ENCODE results near the gene CUL3. TPM values are rescaled to one million over a fixed set of nuclear protein-coding genes. Genes with fewer than 3 reads are reported as not detected.

Gene CUL3
- total RNA-seq, 1 experiment from 2014 or later: 86.2 TPM

DNA sequence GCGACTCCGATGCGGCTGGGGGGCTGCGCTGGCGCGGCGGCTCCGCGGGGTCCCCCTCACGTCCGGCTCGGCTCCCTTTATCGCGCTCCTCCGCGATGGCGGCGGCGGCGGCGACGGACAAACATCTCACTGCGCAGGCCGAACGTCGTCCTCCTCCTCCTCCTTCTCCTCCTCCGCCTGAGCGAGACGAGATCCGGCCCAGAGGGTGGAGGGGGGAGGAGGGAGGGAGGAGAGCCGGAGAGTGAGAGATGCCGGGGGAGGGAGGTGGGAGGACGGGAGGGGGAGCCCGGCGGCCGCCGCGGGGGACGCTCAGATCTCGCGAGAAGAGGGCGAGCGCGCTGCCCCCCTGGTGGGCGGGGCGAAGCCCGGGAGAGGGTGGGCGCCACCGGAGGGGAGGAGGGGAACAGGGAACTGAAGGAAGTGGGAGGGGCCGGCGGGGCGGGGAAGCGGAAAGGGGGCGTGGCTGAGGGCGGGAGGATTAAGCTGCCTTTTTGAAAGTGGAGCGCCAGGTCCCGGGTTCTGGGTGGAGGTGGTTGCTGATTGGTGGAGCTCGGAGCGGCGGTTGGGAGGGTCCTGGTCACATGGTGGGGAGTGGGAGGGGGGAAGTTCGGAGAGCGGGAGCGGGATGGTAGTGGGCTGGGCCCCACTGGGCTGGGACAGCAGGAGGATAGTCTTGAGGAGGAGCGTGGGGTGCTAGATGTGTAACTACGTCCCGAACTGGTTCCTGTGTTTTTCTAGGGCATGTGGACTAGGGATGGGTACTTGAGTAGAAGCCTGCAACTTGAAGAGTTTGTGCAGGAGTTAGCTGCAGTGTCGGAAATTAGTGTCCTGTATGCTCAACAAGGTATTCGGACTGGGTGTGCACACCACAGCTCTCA lies at the start of gene CUL3 (continued):
- TF ChIP-seq, protein P1, sequence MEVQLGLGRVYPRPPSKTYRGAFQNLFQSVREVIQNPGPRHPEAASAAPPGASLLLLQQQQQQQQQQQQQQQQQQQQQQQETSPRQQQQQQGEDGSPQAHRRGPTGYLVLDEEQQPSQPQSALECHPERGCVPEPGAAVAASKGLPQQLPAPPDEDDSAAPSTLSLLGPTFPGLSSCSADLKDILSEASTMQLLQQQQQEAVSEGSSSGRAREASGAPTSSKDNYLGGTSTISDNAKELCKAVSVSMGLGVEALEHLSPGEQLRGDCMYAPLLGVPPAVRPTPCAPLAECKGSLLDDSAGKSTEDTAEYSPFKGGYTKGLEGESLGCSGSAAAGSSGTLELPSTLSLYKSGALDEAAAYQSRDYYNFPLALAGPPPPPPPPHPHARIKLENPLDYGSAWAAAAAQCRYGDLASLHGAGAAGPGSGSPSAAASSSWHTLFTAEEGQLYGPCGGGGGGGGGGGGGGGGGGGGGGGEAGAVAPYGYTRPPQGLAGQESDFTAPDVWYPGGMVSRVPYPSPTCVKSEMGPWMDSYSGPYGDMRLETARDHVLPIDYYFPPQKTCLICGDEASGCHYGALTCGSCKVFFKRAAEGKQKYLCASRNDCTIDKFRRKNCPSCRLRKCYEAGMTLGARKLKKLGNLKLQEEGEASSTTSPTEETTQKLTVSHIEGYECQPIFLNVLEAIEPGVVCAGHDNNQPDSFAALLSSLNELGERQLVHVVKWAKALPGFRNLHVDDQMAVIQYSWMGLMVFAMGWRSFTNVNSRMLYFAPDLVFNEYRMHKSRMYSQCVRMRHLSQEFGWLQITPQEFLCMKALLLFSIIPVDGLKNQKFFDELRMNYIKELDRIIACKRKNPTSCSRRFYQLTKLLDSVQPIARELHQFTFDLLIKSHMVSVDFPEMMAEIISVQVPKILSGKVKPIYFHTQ (CRISPR knock-in tag; IDR thresholded peaks at IDR 0.05): no peak
- TF ChIP-seq NFATC4 (CRISPR knock-in tag; IDR thresholded peaks at IDR 0.05) (no peak), IRF2 (CRISPR knock-in tag; IDR thresholded peaks at IDR 0.05; ENCODE audit: borderline replicate concordance, low read depth) (no peak), FOXK1 (CRISPR knock-in tag; IDR thresholded peaks at IDR 0.05) (no peak; the same call in 1 of the 2 replicates), SMAD3 (CRISPR knock-in tag; IDR thresholded peaks at IDR 0.05; ENCODE audit: borderline replicate concordance) (0 out of 2 replicates have a peak, but pooled peaks have one; percentile 21), SMAD4 (CRISPR knock-in tag; IDR thresholded peaks at IDR 0.05) (no peak), TCF7 (CRISPR knock-in tag; IDR thresholded peaks at IDR 0.05; ENCODE audit: low read depth) (no peak), ZNF416 (CRISPR knock-in tag; IDR thresholded peaks at IDR 0.05) (no peak), ZNF317 (CRISPR knock-in tag; IDR thresholded peaks at IDR 0.05; ENCODE audit: borderline replicate concordance, low read depth) (no peak), KAT7 (CRISPR knock-in tag; IDR thresholded peaks at IDR 0.05; ENCODE audit: borderline replicate concordance) (0 out of 2 replicates have a peak, but pooled peaks have one; percentile 80)
- TF ChIP-seq, protein P2, sequence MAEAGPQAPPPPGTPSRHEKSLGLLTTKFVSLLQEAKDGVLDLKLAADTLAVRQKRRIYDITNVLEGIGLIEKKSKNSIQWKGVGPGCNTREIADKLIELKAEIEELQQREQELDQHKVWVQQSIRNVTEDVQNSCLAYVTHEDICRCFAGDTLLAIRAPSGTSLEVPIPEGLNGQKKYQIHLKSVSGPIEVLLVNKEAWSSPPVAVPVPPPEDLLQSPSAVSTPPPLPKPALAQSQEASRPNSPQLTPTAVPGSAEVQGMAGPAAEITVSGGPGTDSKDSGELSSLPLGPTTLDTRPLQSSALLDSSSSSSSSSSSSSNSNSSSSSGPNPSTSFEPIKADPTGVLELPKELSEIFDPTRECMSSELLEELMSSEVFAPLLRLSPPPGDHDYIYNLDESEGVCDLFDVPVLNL (CRISPR knock-in tag; IDR thresholded peaks at IDR 0.05; ENCODE audit: borderline replicate concordance, low read depth): no peak

DNA sequence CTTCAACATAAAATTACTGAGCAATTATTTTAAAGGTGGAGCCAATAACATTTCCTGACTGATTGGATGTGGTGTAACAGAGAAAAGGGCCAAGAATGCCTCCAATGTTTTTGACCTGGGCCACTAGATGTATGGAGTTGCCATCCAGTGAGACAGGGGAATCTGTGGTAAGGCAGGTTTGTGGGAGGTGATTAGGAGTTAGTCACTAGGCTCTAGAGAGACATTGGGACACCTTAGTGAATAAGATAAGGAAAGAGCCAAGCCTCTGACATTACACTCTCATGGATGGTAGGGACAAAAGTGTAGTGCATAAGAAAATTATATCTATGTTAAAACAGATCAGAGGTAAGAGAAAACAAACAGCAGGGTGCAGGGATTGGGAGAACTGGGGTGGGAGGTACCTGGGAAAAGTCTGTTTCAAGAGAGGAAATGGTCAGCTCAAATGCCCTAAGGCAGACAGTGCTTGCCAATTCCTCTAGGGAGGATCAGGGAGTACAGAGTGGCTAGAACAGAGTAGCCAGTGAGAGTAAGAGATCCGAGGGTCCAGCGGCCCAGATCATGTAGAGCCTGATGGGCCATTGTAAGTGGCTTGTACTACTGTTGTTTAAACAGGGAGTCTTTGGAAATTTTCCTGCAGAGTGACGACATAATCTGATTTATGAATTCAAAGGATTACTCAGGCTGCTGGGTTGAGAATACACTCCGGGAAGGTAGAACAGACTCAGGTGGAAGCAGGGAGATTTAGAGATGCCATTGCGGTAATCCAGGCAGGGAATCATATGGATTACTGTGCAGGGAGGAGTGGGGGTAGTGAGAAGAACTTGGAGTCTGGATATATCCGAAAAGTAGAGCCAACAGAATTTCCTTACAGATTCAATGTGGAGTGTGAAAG lies 45.7 kb upstream of the CUL3 start:
- peak; percentile 43; the same call in 1 of the 2 replicates for ATAC-seq
- H3K36me3 Mint-ChIP-seq: peaks cover under 1% of the 10 kb centered on the region; the same call in 1 of the 2 replicates
- CTCF ChIA-PET: interaction anchor here (1.3 kb wide), 1 partner anchor 20 kb away, joined by 6 read pairs; no protein-coding TSS in a partner anchor
- no peaks in the 10 kb centered on the region for H3K4me1 Mint-ChIP-seq
- POLR2A ChIA-PET: no interaction called here
- H3K9me3 Mint-ChIP-seq: peaks cover 1% of the 10 kb centered on the region
- H3K27me3 Mint-ChIP-seq (ENCODE audit: low read depth): no peaks in the 10 kb centered on the region
- H3K4me3 Mint-ChIP-seq: no peak overlapping the region
- no peak overlapping the region for H3K27ac Mint-ChIP-seq
- no peak for DNase-seq (ENCODE audit: low spot score)
- TF ChIP-seq SP1 (CRISPR knock-in tag; conservative IDR thresholded peaks at IDR 0.05) (no peak), ELF4 (CRISPR knock-in tag; IDR thresholded peaks at IDR 0.05; ENCODE audit: low read depth) (no peak), NFE2L1 (CRISPR knock-in tag; IDR thresholded peaks at IDR 0.05) (no peak), ZNF423 (CRISPR knock-in tag; IDR thresholded peaks at IDR 0.05) (no peak)
- TF ChIP-seq, protein P3, sequence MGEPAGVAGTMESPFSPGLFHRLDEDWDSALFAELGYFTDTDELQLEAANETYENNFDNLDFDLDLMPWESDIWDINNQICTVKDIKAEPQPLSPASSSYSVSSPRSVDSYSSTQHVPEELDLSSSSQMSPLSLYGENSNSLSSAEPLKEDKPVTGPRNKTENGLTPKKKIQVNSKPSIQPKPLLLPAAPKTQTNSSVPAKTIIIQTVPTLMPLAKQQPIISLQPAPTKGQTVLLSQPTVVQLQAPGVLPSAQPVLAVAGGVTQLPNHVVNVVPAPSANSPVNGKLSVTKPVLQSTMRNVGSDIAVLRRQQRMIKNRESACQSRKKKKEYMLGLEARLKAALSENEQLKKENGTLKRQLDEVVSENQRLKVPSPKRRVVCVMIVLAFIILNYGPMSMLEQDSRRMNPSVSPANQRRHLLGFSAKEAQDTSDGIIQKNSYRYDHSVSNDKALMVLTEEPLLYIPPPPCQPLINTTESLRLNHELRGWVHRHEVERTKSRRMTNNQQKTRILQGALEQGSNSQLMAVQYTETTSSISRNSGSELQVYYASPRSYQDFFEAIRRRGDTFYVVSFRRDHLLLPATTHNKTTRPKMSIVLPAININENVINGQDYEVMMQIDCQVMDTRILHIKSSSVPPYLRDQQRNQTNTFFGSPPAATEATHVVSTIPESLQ (CRISPR knock-in tag; IDR thresholded peaks at IDR 0.05): no peak
- TF ChIP-seq, protein P4, sequence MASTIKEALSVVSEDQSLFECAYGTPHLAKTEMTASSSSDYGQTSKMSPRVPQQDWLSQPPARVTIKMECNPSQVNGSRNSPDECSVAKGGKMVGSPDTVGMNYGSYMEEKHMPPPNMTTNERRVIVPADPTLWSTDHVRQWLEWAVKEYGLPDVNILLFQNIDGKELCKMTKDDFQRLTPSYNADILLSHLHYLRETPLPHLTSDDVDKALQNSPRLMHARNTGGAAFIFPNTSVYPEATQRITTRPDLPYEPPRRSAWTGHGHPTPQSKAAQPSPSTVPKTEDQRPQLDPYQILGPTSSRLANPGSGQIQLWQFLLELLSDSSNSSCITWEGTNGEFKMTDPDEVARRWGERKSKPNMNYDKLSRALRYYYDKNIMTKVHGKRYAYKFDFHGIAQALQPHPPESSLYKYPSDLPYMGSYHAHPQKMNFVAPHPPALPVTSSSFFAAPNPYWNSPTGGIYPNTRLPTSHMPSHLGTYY (CRISPR knock-in tag; IDR thresholded peaks at IDR 0.05): no peak
- TF ChIP-seq, protein P5, sequence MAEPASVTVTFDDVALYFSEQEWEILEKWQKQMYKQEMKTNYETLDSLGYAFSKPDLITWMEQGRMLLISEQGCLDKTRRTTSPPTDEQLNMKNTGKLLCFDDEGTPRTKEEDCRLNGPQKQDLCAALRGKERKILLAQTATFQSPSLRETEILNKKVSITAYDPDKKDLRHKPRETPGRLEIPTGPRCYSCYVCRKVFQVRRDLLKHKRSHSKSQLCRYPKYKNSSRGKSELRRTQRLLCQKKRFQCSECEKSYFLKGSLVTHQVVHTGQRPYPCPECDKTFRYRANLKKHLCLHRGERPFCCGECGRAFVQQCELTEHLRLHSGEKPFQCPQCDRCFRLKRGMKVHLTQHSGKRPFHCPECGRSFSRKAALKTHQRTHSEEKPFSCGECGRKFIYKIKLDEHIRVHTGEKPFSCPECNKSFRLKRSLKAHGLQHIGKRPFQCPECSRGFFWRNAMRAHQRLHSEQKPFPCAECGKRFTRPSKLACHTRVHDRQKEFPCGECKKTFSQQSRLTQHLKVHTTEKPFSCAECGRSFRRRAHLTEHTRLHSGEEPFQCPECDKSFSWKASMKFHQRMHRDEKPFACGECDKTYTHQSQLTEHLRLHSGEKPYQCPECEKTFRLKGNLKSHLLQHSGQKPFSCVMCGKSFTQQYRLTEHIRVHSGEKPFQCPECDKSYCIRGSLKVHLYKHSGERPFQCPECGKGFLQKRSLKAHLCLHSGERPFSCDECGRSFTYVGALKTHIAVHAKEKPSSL (CRISPR knock-in tag; conservative IDR thresholded peaks at IDR 0.05): no peak
- TF ChIP-seq, protein P6, sequence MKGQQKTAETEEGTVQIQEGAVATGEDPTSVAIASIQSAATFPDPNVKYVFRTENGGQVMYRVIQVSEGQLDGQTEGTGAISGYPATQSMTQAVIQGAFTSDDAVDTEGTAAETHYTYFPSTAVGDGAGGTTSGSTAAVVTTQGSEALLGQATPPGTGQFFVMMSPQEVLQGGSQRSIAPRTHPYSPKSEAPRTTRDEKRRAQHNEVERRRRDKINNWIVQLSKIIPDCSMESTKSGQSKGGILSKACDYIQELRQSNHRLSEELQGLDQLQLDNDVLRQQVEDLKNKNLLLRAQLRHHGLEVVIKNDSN (CRISPR knock-in tag; IDR thresholded peaks at IDR 0.05): no peak

All from WTC11 (cell line).